DMS153 treated with DMSO at 0.1 percent for 48 hours (cell line): Measurements from ENCODE around the gene ARHGEF17.

Source experiments
- DNase-seq: peaks from one replicate; lab custom pipeline; 2025; ENCODE audit not compliant: unreplicated experiment; lab: John Stamatoyannopoulos, UW

ARHGEF17 gene

GRCh38 chr11:73292525-73292894 lies 15.6 kb upstream of the ARHGEF17 start:
- DNase-seq, result no peak

- no peak for DNase-seq
Observed at GRCh38 chr11:73293356-73293936, 14.6 kb upstream of the ARHGEF17 start.

GRCh38 chr11:73294604-73295003 lies 13.5 kb upstream of the ARHGEF17 start:
- no peak for DNase-seq

GRCh38 chr11:73295241-73295995 lies 12.7 kb upstream of the ARHGEF17 start:
- no peak for DNase-seq

- no peak for DNase-seq
Observed at GRCh38 chr11:73295996-73296318, 12.1 kb upstream of the ARHGEF17 start.

GRCh38 chr11:73296501-73297230 lies 11.4 kb upstream of the ARHGEF17 start:
- no peak for DNase-seq

- no peak for DNase-seq
Observed at GRCh38 chr11:73297231-73297590, 10.9 kb upstream of the ARHGEF17 start.

- no peak for DNase-seq
Observed at GRCh38 chr11:73297702-73298101, 10.4 kb upstream of the ARHGEF17 start.

- DNase-seq, result no peak
Observed at GRCh38 chr11:73298233-73298632, 9.8 kb upstream of the ARHGEF17 start.

GRCh38 chr11:73299751-73300150 lies 8.3 kb upstream of the ARHGEF17 start:
- DNase-seq, result no peak

GRCh38 chr11:73306069-73306841 lies 1.8 kb upstream of the ARHGEF17 start:
- DNase-seq, result no peak

- no peak for DNase-seq
Observed at GRCh38 chr11:73306977-73307322, 1.1 kb upstream of the ARHGEF17 start.

- DNase-seq, result peak; percentile 84
Observed at GRCh38 chr11:73307323-73308002, 613 bp upstream of the ARHGEF17 start.

GRCh38 chr11:73308961-73309919 lies 1.2 kb downstream of the ARHGEF17 start:
- DNase-seq, result no peak

- no peak for DNase-seq
Observed at GRCh38 chr11:73310076-73310475, 2.0 kb downstream of the ARHGEF17 start.

GRCh38 chr11:73310661-73311393 lies 2.8 kb downstream of the ARHGEF17 start:
- DNase-seq, result no peak

- no peak for DNase-seq
Observed at GRCh38 chr11:73311394-73311869, 3.4 kb downstream of the ARHGEF17 start.

GRCh38 chr11:73312036-73312435 lies 4.0 kb downstream of the ARHGEF17 start:
- no peak for DNase-seq

GRCh38 chr11:73312851-73313327 lies 4.8 kb downstream of the ARHGEF17 start:
- no peak for DNase-seq
